Right renal cortex interstitium (tissue), 3 donors: ENCODE data around the gene HEPACAM2. TPM values are rescaled to one million over a fixed set of nuclear protein-coding genes. Genes with fewer than 3 reads are reported as not detected.

ENCODE experiments used
- DNase-seq, 3 donors: peaks; one replicate each; pipeline ENCODE4 v3.0.0-alpha.2; 2013; ENCODE audit warnings: low read depth in 3 of 3, low spot score in 2 of 3
- polyA plus RNA-seq, 3 donors: library from polyadenylated mRNA; unstranded; fragments of 120-200 nt; gene quantifications; one replicate each; pipeline ENCODE4 v1.2.1, GENCODE V29; 2013; ENCODE audit not compliant: insufficient read length in 3 of 3

The HEPACAM2 gene
- polyA plus RNA-seq, 3 donors, result 6.5 to 8.1 (median 6.8) TPM

DNA sequence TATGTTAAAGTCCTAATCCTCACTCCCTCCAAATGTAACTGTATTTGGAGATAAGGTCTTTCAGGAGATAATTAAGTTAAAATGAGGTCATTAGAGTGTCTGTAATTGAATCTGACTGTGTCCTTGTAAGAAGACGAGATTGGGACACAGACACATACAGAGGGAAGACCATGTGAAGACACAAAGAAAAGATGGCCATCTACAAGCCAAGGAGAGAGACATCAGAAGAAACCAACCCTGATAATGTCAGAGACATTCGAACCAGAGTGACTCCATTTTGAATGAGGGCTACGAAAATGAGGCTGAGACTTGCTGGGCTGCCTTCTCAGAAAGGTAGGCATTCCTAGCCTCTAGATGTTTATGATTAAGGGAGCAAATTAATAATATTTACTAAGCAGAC, 77.5 kb downstream of the HEPACAM2 start:
- DNase-seq, result no peak

DNA sequence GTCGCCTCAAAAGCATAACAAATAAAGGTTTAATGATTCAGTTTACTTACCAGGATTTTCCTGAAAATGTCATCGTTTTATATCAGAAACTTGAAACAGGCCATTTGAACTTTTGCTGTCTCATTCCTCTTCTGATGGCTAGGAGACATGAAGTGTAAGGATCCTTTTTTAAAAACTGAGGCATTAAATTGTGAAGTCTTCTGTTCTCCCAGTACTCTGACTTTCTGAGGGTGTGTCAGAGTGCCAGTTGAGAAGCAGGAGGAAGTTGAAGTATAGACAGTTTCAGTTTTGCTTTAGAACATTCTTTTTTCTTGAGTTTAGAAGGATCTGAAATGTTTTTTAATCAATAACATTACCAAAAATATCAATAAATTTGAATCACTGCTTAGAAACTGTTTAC, 78.1 kb downstream of the HEPACAM2 start, which contains the start of gene SAMD9L:
SAMD9L (minus strand) TSS at position 242 of the 400 bp plus-strand sequence. CDS start 12,414 bp downstream, outside the sequence.
- no peak for DNase-seq

GRCh38 chr7:93147363-93147762, 78.9 kb downstream of the HEPACAM2 start:
- no peak for DNase-seq

- no peak for DNase-seq
Measured at GRCh38 chr7:93146472-93147141, 79.7 kb downstream of the HEPACAM2 start.

DNA sequence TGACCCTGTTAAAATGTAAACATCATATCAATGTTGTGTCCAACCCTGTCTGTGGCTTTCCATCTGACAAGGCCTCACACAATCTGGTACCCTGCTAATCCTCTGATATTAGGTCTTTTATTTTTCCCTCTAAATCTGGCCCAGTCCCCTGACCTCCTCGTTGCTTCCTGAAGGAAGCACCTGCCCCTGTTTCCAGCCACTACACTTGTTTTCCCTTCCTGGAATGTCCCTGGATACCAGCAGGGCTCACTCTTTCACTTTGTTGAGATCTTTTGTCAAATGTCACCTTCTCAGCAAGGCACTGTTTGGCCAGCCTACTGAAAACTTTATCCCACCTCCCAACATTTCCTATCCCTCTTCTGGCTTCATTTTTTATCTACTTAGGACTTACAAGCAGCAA, 80.2 kb downstream of the HEPACAM2 start:
- no peak for DNase-seq

DNA sequence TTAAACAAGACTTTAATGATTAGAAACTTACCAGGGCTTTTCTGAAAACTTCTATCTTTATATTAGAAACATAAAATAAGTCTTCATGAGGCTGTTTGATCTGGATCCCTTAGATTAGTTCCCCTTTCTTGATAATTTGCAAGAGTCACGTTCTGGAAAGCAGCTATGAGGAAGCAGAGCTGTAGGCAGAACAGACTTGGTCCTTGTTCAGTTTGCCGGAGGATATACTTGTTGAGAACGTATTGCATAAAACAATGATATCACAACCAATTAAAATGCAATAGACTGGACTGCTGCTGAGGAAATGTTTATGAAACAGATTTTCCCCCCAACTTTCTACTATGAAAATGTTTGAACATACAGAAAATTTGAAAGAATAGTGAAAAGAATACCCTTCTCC, 80.9 kb downstream of the HEPACAM2 start:
- no peak for DNase-seq

DNA sequence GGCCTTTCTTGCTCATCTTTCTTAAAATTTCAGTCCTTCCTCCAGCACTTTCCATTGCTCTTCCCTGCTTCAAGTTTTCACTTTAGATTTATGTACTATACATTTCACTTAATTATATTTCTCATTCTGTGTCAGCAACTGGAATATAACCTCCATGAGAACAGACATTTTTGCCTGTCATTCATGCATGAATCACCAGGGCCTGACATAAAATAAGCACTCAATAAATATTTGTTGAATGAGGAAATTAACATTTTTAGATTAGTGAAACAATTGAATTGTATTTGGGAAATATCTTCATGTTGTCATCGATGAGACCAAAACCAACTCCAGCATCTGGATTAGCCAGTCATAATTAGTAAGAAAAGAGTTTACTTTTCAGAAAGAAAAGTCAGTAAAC, 84.1 kb downstream of the HEPACAM2 start:
- no peak for DNase-seq

DNA sequence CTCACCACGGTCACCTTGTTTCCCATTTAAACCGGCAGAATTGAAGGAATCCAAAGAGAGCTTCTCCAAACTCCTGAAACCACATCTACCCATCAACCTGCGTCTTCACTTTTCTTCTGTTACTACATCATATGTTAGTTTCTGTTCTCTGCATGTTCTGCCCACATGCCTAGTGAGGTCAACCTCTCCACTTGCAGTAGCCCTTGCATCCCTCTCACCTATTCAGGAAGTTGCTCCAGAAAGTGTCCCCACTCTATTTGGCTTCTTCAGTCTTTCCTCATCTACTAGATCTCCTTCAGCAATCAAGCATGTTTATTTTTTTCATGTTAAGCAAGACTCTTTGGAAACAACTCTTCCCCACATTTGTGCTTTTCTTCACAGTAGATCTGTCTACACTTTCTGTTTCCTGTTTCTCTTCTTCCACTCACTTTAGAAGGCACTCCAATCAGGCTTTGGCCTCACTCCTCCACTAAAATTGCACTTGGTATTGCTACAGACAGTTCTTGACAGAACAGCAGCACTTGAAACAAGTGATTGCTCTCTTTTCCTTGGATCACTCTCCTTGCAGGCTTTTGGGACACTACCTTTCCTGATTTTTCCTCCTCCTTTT, 85.6 kb downstream of the HEPACAM2 start:
- no peak for DNase-seq

DNA sequence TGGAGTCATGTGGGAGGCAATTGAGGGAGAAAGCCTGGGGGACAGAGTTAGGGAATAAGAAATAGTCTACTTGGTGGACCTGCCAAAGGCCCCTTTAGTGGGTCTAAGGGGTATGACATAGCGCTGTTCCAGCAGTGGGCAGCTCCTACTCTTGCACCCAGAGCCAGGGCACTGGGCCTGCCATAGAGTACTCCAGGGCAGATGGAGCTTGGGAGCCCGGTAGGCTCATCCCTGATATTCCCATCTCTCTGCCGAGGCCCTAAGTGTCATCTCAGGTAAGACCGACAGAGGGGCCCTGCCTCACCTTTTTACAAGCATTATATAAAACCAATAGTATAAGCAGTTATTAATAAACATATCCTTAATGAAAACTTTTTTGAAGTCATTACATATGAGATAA, 87.7 kb downstream of the HEPACAM2 start:
- no peak for DNase-seq

Other genes starting within 250 kb of the HEPACAM2 start
- 1 to 10 TPM; 6.2 to 7.4 (median 7.0) TPM for gene SAMD9, start 108.5 kb downstream of the HEPACAM2 start, polyA plus RNA-seq
- 1 to 10 TPM; 2.5 to 4.5 (median 3.2) TPM for gene SAMD9L, start 78.1 kb downstream of the HEPACAM2 start, polyA plus RNA-seq
- 10 to 100 TPM; 32.4 to 36.9 (median 33.5) TPM for gene VPS50, start 5.9 kb upstream of the HEPACAM2 start, polyA plus RNA-seq